IMR-90 (cell line): Measurements from ENCODE around the gene AIMP1. TPM values are rescaled to one million over a fixed set of nuclear protein-coding genes. Genes with fewer than 3 reads are reported as not detected.

ENCODE experiments used
- ATAC-seq: fragments of 200-7000 bp; cut with Tn5 transposase; 2 replicates; pipeline ENCODE4 v1.9.1; 2020; ENCODE audit warnings: low read depth, mild to moderate bottlenecking, moderate library complexity
- BruUV-seq: library from RNA; stranded (reverse); fragments of 400-500 nt; replicated peaks from 2 replicates; lab custom pipeline; 2021; lab: Mats Ljungman, UMichigan
- CTCF ChIA-PET: fragments of 300-600 bp; formaldehyde crosslinking; extraction: SDS; loops from one replicate; lab custom pipeline; 2021; ENCODE audit warnings: antibody characterized with exemption; lab: Yijun Ruan, JAX
- POLR2A ChIA-PET: fragments of 300-600 bp; sonication (Branson Sonifier 250); formaldehyde crosslinking; loops from one replicate; lab custom pipeline; 2022; ENCODE audit warnings: antibody characterized with exemption; ENCODE audit not compliant: unreplicated experiment; lab: Charles Lee
- DNase-seq: peaks from one replicate; pipeline ENCODE4 v3.0.0; 2013
- H2AFZ ChIP-seq: replicated peaks from 2 replicates; pipeline ENCODE3; 2013; ENCODE audit warnings: low read length, mild to moderate bottlenecking; ENCODE audit not compliant: poor library complexity
- H2AK5ac ChIP-seq: 2 replicates; pipeline ENCODE4 v1.6.1; 2013; ENCODE audit warnings: low read depth, low read length, inconsistent platforms
- H2AK9ac ChIP-seq: replicated peaks from 2 replicates; pipeline ENCODE3; 2013; ENCODE audit warnings: mild to moderate bottlenecking, low read depth, low read length, moderate library complexity; ENCODE audit not compliant: poor library complexity
- H2BK120ac ChIP-seq: 2 replicates; pipeline ENCODE4 v1.6.1; 2013; ENCODE audit warnings: low read depth, low read length, inconsistent platforms
- H2BK15ac ChIP-seq: 3 replicates; pipeline ENCODE4 v1.6.1; 2013; ENCODE audit warnings: low read depth, low read length, inconsistent platforms
- H2BK20ac ChIP-seq: 2 replicates; pipeline ENCODE4 v1.6.1; 2013; ENCODE audit warnings: low read depth, mild to moderate bottlenecking, inconsistent platforms, low read length, moderate library complexity
- H2BK5ac ChIP-seq: 2 replicates; pipeline ENCODE4 v1.6.1; 2013; ENCODE audit warnings: mild to moderate bottlenecking, low read depth, low read length, inconsistent platforms; ENCODE audit not compliant: poor library complexity, severe bottlenecking
- H3K14ac ChIP-seq: replicated peaks from 2 replicates; pipeline ENCODE4 v1.6.1; 2013; ENCODE audit warnings: low read depth, low read length, inconsistent platforms
- H3K18ac ChIP-seq: 2 replicates; pipeline ENCODE4 v1.6.1; 2013; ENCODE audit warnings: low read depth, low read length, control low read depth
- H3K23ac ChIP-seq: 2 replicates; pipeline ENCODE4 v1.6.1; 2013; ENCODE audit warnings: low read depth, low read length, inconsistent platforms
- H3K27ac ChIP-seq: 2 replicates; pipeline ENCODE4 v1.5.1; 2013; ENCODE audit warnings: mild to moderate bottlenecking, control low read depth, low read length; ENCODE audit not compliant: insufficient read depth
- H3K27me3 ChIP-seq: 2 replicates; pipeline ENCODE4 v1.6.1; 2013; ENCODE audit warnings: low read length; ENCODE audit not compliant: control insufficient read depth, insufficient read depth
- H3K36me3 ChIP-seq: 2 replicates; pipeline ENCODE4 v1.6.1; 2013; ENCODE audit warnings: low read length, mixed read lengths; ENCODE audit not compliant: control insufficient read depth, insufficient read depth
- H3K4ac ChIP-seq: 2 replicates; pipeline ENCODE4 v1.6.1; 2013; ENCODE audit warnings: low read depth, low read length, inconsistent platforms
- H3K4me1 ChIP-seq: 2 replicates; pipeline ENCODE4 v1.6.1; 2013; ENCODE audit warnings: low read length, mixed read lengths; ENCODE audit not compliant: control insufficient read depth, insufficient read depth
- H3K4me2 ChIP-seq: 2 replicates; pipeline ENCODE4 v1.6.1; 2013; ENCODE audit warnings: low read depth, mild to moderate bottlenecking, control low read depth, low read length, moderate library complexity
- H3K4me3 ChIP-seq: 2 replicates; pipeline ENCODE4 v1.5.1; 2013; ENCODE audit warnings: low read depth, mild to moderate bottlenecking, control low read depth, low read length, moderate library complexity; ENCODE audit not compliant: insufficient read depth
- H3K56ac ChIP-seq: 2 replicates; pipeline ENCODE4 v1.6.1; 2013; ENCODE audit warnings: low read length, inconsistent platforms; ENCODE audit not compliant: insufficient read depth; ENCODE audit errors: extremely low read depth
- H3K79me1 ChIP-seq, 2 experiments: 2 replicates each; pipeline ENCODE4 v1.6.1; 2013; ENCODE audit warnings: low read length in 2 of 2, inconsistent platforms in 1 of 2, low read depth in 1 of 2
- H3K9ac ChIP-seq: 2 replicates; pipeline ENCODE4 v1.6.1; 2013; ENCODE audit warnings: low read depth, low read length, control low read depth
- H3K9me1 ChIP-seq: 2 replicates; pipeline ENCODE4 v1.6.1; 2013; ENCODE audit warnings: low read length, inconsistent platforms; ENCODE audit not compliant: insufficient read depth
- H3K9me3 ChIP-seq: 2 replicates; pipeline ENCODE4 v1.6.1; 2013; ENCODE audit warnings: low read length; ENCODE audit not compliant: control insufficient read depth, insufficient read depth
- H4K20me1 ChIP-seq: 2 replicates; pipeline ENCODE4 v1.6.1; 2013; ENCODE audit warnings: low read length, inconsistent platforms; ENCODE audit not compliant: insufficient read depth
- H4K5ac ChIP-seq: 2 replicates; pipeline ENCODE4 v1.6.1; 2013; ENCODE audit warnings: mild to moderate bottlenecking, low read depth, low read length, control low read depth
- H4K8ac ChIP-seq, 2 experiments: 2 replicates each; pipeline ENCODE4 v1.6.1; 2013; ENCODE audit warnings: low read depth in 2 of 2, low read length in 2 of 2, control low read depth in 1 of 2, inconsistent platforms in 1 of 2
- H4K91ac ChIP-seq: 2 replicates; pipeline ENCODE4 v1.6.1; 2013; ENCODE audit warnings: low read depth, low read length, inconsistent platforms; ENCODE audit not compliant: insufficient read depth
- BHLHE40 ChIP-seq: fragments of 150-350 bp; IDR thresholded peaks from 2 replicates; pipeline ENCODE4 v1.6.1; 2016; ENCODE audit warnings: mild to moderate bottlenecking, low read depth, low read length
- CEBPB ChIP-seq: IDR thresholded peaks from 2 replicates; pipeline ENCODE4 v1.6.1; 2012; ENCODE audit warnings: low read depth, low read length, improper control_type of control experiment
- CHD1 ChIP-seq: IDR thresholded peaks from 2 replicates; pipeline ENCODE4 v1.6.1; 2012; ENCODE audit warnings: low read depth, low read length, improper control_type of control experiment
- FOS ChIP-seq: fragments of 150-350 bp; IDR thresholded peaks from 2 replicates; pipeline ENCODE4 v1.6.1; 2016; ENCODE audit warnings: low read depth, low read length
- MAFK ChIP-seq: IDR thresholded peaks from 2 replicates; pipeline ENCODE4 v1.6.1; 2012; ENCODE audit warnings: low read depth, low read length, improper control_type of control experiment
- MAZ ChIP-seq: IDR thresholded peaks from 2 replicates; pipeline ENCODE4 v1.6.1; 2012; ENCODE audit warnings: low read depth, mild to moderate bottlenecking, low read length, improper control_type of control experiment, moderate library complexity, borderline replicate concordance
- MXI1 ChIP-seq: IDR thresholded peaks from 2 replicates; pipeline ENCODE4 v1.6.1; 2012; ENCODE audit warnings: low read depth, mild to moderate bottlenecking, low read length, moderate library complexity, borderline replicate concordance
- NFE2L2 ChIP-seq: fragments of 150-350 bp; IDR thresholded peaks from 2 replicates; pipeline ENCODE4 v1.6.1; 2016; ENCODE audit warnings: low read depth, mild to moderate bottlenecking, low read length
- POLR2A ChIP-seq: IDR thresholded peaks from 2 replicates; pipeline ENCODE4 v1.6.1; 2012; ENCODE audit warnings: mild to moderate bottlenecking, low read depth, low read length
- RAD21 ChIP-seq: IDR thresholded peaks from 2 replicates; pipeline ENCODE4 v1.6.1; 2012; ENCODE audit warnings: low read length, improper control_type of control experiment
- RCOR1 ChIP-seq: IDR thresholded peaks from 2 replicates; pipeline ENCODE4 v1.6.1; 2012; ENCODE audit warnings: mild to moderate bottlenecking, low read length, improper control_type of control experiment; ENCODE audit not compliant: insufficient replicate concordance
- RFX5 ChIP-seq: IDR thresholded peaks from 2 replicates; pipeline ENCODE4 v1.8.0; 2012; ENCODE audit warnings: low read depth, mild to moderate bottlenecking, low read length, moderate library complexity
- SMC3 ChIP-seq: fragments of 150-350 bp; IDR thresholded peaks from 2 replicates; pipeline ENCODE4 v1.6.1; 2016; ENCODE audit warnings: low read depth, mild to moderate bottlenecking, antibody characterized with exemption, low read length, moderate library complexity
- WGBS, 2 experiments: methylation state at CpG; one replicate each; pipeline versions ENCODE4 v1.1.5 to v1.1.7; 2013; ENCODE audit warnings: missing lambda C conversion rate in 2 of 2; ENCODE audit not compliant: insufficient read length in 1 of 2; ENCODE audit errors: extremely low coverage in 2 of 2; 5-methylcytosine and 5-hydroxymethylcytosine counted together
- dilution Hi-C: fragments of 300-500 bp; cut with HindIII; formaldehyde crosslinking; loops from one replicate; pipeline ENCODE4 v1.14.3; 2018; ENCODE audit warnings: low sequenced_read_pairs; ENCODE audit not compliant: unreplicated experiment
- in situ Hi-C: fragments of 300-500 bp; cut with MboI; formaldehyde crosslinking; loops from 3 replicates; pipeline ENCODE4 v1.14.3; 2019; ENCODE audit warnings: low sequenced_read_pairs, inconsistent platforms, mixed read lengths
- intact Hi-C: fragments of 100-400 bp; cut with micrococcal nuclease; formaldehyde crosslinking; loops from 2 replicates; pipeline ENCODE4 v1.10.0; 2022
- polyA plus RNA-seq, 3 experiments: library from polyadenylated mRNA; depleted of rRNA; stranded (reverse); fragments of >200 nt; gene quantifications; 2 replicates each; pipeline ENCODE4 v1.2.3, GENCODE V29; 2012; ENCODE audit warnings: low replicate concordance in 1 of 3
- total RNA-seq: library from RNA; depleted of rRNA; stranded (reverse); fragments of >200 nt; gene quantifications from 2 replicates; pipeline ENCODE4 v1.2.3, GENCODE V29; 2012
- TF ChIP-seq, protein P1 (sequence below): fragments of 150-350 bp; IDR thresholded peaks from 2 replicates; pipeline ENCODE4 v1.6.1; 2017; ENCODE audit warnings: mild to moderate bottlenecking, antibody characterized with exemption, low read length, low read depth
- TF ChIP-seq, protein P2 (sequence below): conservative IDR thresholded peaks from 2 replicates; pipeline ENCODE4 v1.5.1; 2012; ENCODE audit warnings: mild to moderate bottlenecking, low read depth, low read length, improper control_type of control experiment
- TF ChIP-seq, protein P3 (sequence below): fragments of 150-350 bp; IDR thresholded peaks from 2 replicates; pipeline ENCODE4 v1.6.1; 2016; ENCODE audit warnings: low read depth, mild to moderate bottlenecking, low read length, moderate library complexity, borderline replicate concordance

Gene AIMP1
- total and polyA plus RNA-seq, 2 of the 4 experiments (the other 2 are of a cell fraction): 11.8 to 21.4 TPM

DNA sequence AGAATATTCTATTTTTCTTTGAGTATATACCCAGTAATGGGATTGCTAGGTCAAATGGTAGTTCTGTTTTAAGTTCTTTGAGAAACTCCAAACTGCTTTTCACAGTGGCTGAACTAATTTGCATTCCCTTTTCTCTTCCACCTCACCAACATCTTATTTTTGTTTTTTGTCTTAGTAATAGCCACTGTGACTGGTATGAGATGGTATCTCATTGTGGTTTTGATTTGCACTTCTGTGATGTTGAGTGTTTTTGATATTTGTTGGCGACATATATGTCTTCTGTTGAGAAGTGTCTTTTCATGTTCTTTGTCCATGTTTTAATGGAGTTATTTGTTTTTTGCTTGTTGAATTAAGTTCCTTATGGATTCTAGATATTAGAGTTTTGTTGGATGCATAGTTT lies 24.4 kb downstream of the AIMP1 start:
- CTCF ChIA-PET: no interaction called here
- H3K9me1 ChIP-seq: no peaks in the 10 kb centered on the region
- POLR2A ChIA-PET: no interaction called here
- H3K27ac ChIP-seq: no peak overlapping the region
- no peak for ATAC-seq
- H3K36me3 ChIP-seq: peaks cover 15% of the 10 kb centered on the region
- H3K9me3 ChIP-seq: no peaks in the 10 kb centered on the region; the same call in 1 of the 2 replicates
- dilution Hi-C loops (no loop called here), in situ Hi-C loops (no loop called here), intact Hi-C loops (no loop called here)
- DNase-seq: no peak
- BruUV-seq: no TSS peak
- H3K27me3 ChIP-seq: no peaks in the 10 kb centered on the region
- peaks cover 3% of the 10 kb centered on the region; the same call in 1 of the 2 replicates for H4K20me1 ChIP-seq
- H2AK5ac ChIP-seq: no peak overlapping the region
- no peak overlapping the region for H3K18ac ChIP-seq
- H3K23ac ChIP-seq: no peak overlapping the region
- H4K5ac ChIP-seq: no peak overlapping the region
- H3K56ac ChIP-seq: no peak overlapping the region
- H4K91ac ChIP-seq: no peak overlapping the region
- no peak overlapping the region for H2BK5ac ChIP-seq
- H2BK120ac ChIP-seq: no peak overlapping the region
- no peak overlapping the region for H4K8ac ChIP-seq
- no peak overlapping the region for H3K4me3 ChIP-seq
- no peak overlapping the region for H2BK20ac ChIP-seq
- no peak overlapping the region for H3K14ac ChIP-seq
- H2AFZ ChIP-seq: no peak overlapping the region
- H2AK9ac ChIP-seq: no peak overlapping the region
- H3K4me1 ChIP-seq: no peaks in the 10 kb centered on the region
- TF ChIP-seq NFE2L2 (no peak), RAD21 (no peak), MAZ (no peak), POLR2A (no peak), MAFK (no peak), CHD1 (no peak), FOS (no peak), RCOR1 (no peak), SMC3 (no peak), RFX5 (no peak), CEBPB (no peak), BHLHE40 (no peak), MXI1 (no peak)
- TF ChIP-seq, protein P1, sequence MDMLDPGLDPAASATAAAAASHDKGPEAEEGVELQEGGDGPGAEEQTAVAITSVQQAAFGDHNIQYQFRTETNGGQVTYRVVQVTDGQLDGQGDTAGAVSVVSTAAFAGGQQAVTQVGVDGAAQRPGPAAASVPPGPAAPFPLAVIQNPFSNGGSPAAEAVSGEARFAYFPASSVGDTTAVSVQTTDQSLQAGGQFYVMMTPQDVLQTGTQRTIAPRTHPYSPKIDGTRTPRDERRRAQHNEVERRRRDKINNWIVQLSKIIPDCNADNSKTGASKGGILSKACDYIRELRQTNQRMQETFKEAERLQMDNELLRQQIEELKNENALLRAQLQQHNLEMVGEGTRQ: no peak
- TF ChIP-seq, protein P2, sequence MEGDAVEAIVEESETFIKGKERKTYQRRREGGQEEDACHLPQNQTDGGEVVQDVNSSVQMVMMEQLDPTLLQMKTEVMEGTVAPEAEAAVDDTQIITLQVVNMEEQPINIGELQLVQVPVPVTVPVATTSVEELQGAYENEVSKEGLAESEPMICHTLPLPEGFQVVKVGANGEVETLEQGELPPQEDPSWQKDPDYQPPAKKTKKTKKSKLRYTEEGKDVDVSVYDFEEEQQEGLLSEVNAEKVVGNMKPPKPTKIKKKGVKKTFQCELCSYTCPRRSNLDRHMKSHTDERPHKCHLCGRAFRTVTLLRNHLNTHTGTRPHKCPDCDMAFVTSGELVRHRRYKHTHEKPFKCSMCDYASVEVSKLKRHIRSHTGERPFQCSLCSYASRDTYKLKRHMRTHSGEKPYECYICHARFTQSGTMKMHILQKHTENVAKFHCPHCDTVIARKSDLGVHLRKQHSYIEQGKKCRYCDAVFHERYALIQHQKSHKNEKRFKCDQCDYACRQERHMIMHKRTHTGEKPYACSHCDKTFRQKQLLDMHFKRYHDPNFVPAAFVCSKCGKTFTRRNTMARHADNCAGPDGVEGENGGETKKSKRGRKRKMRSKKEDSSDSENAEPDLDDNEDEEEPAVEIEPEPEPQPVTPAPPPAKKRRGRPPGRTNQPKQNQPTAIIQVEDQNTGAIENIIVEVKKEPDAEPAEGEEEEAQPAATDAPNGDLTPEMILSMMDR: no peak
- TF ChIP-seq, protein P3, sequence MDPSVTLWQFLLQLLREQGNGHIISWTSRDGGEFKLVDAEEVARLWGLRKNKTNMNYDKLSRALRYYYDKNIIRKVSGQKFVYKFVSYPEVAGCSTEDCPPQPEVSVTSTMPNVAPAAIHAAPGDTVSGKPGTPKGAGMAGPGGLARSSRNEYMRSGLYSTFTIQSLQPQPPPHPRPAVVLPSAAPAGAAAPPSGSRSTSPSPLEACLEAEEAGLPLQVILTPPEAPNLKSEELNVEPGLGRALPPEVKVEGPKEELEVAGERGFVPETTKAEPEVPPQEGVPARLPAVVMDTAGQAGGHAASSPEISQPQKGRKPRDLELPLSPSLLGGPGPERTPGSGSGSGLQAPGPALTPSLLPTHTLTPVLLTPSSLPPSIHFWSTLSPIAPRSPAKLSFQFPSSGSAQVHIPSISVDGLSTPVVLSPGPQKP: no peak
- H3K4ac ChIP-seq: no peak overlapping the region
- 100% methylated on average over 1 of the region's 1 CpG; no CpG with 5 or more reads in 1 of the 2 experiments for WGBS, 2 experiments
- H3K4me2 ChIP-seq: no peak overlapping the region
- no peak overlapping the region for H3K9ac ChIP-seq
- no peak overlapping the region for H2BK15ac ChIP-seq
- H3K79me1 ChIP-seq: peaks cover 16% of the 10 kb centered on the region in 2 experiments; a peak in 3 of 4 replicates
